ENCODE data around the gene IQCK.

Gene IQCK

DNA sequence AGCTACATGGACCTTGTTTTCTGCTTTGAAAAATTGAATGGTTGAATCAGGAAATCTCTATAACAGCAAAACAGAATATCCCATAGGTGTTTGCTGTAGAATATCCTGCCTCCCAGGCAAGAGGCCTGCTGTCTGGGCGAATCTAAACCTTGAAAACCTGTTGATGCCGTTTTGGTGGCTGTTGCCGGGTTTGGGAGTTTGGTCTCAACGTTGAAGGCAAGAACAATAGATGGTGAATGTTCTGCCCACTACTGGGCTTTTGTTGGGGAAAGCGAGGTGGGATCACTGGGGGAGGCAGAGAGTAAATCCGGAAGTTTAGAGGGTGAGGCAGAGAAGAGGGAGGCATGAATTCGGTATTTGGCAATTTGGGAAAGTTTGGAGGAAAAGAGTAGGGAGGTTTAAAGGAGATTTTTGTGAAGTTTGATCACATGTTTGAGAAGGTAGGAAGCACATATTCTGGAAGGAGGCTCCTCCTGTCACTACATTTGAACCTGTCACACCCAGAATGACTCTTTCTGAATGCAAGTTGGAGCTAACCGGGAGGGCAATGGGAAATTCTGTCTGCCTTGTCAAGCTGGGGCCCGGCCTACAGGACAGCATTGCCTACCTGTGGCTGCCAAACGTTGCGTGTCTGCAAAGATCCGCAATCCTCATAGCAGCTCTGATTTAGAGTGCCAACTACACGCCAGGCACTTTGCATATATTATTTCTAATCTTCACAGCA, 120.1 kb downstream of the IQCK start:
- no peak for DNase-seq (ENCODE audit: low read depth)

DNA sequence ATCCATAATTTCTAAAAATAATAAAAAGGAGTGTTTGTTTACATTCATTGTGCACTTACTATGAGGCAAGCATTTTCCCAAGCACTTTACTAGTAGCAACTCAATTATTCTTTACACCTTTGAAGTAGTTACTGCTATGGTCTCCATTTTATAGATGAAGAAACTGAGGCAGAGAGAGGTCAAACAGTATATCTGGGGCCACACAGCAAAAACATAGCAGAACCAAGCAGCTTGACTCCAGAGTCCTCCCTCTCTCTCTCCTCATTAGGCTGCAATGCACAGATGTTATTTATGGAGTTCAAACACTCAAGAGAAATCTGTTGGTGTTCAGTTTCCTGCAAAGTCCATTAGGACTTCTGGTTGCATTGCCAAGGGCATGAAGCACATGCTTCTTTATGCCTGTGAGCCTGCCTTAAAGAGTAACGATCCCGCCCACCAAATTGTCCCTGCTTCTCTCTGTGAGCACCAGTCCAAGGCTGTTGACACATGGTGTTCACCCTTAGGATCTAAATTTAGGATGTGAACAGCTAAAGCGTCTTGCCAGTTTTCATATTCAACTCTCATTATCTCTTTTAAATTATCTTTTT, 122.5 kb downstream of the IQCK start:
- no peak for DNase-seq (ENCODE audit: low read depth)

DNA sequence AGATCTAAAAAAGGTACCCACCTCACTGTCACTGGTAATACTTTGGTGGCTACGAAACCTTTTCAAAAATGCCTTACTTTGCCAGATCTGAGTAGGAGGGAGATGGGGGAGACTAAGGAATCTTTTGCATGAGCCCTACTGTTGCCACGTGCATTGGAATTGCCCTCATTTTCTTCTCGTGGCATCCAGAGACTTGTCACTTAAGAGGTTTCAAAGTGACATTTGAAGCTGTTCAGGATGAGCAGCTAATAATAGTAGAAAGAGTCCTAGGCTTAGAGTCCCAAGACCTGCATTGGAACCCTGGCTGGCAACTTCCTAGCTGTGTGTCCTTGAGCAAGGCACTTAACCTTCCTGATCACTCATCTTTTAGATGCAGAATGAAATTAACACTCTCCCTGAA, 123.1 kb downstream of the IQCK start:
- no peak for DNase-seq (ENCODE audit: low read depth)

DNA sequence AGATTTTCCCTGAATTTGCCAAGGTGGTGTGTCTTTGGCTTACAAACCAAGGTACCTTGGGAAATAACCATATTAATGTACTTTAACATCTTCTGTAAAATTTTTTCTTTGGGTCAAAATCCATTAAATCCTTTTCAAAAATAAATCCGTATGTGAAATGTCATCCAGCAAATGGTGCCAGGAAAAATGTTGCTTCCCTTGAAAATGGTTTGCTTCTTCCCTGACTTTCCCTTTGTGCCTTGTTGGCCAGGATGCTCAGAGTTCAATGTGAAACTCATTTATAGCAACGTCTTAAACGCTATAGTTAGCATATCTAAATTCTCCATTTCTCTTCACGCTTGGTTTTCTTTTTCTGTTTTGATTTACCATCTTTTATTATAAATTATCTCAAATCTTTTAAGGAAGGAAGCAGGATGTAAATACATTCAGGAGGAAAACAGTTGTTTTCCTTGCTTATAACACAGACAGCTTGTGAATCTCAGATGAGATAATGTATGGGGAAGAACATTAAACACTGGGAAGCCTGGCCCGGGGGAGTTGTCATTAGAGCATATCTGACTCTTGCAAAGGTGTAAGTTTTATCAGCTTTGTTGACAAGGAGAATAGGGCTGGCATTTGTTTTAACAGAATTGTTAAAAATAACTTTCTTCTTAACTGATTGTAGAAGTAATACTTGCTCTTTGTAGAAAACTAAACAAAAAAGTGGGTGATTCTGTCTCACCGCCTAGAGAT, 124.5 kb downstream of the IQCK start:
- no peak for DNase-seq (ENCODE audit: low read depth)

DNA sequence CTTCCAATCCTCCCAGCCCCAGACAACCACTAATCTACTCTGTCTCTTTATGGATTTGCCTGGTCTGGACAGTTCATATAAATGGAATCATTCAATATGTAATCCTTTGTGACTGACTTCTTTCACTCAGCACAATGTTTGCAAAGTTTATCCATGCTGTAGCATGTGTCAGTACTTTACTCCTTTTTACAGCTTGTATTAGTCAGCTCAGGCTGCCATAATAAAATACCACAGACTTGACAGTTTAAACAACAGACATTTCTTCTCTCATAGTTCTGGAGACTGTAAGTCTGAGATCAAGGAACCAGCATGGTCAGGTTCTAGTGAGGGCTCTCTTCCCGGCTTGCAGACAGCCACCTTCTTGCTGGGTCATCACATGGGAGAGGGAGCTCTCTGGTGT, 125.3 kb downstream of the IQCK start:
- no peak for DNase-seq (ENCODE audit: low read depth)

DNA sequence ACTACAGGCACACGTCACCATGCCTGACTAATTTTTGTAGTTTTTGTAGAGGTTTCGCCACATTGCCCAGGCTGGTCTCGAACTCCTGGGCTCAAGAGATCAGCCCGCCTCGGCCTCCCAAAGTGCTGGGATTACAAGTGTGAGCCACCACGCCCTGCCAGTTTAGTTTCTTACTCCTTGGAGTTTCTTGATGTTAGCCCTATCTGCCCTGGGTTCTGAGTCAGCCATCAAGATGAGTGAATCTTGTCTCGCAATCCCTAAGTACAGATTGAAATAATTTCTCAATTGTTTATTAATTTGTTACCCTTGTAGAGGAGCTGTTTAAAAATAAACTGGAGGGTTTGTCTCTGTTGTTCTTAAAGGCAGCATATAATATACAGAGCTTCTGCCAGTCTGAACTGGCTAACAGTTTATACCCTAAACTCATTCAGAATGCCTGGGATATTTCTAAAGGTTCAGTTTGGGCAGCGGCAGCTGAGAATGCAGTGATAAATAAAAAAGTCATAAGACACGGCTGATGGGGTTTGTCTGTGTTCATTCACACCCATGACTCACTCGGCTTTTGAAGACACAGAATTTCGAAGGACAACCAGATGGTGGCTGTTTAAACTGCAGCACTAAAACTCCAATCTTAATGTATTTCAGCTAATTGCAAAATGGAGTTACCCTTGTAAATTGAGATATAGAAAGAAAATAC, 127.0 kb downstream of the IQCK start:
- DNase-seq (ENCODE audit: low read depth) = no peak

DNA sequence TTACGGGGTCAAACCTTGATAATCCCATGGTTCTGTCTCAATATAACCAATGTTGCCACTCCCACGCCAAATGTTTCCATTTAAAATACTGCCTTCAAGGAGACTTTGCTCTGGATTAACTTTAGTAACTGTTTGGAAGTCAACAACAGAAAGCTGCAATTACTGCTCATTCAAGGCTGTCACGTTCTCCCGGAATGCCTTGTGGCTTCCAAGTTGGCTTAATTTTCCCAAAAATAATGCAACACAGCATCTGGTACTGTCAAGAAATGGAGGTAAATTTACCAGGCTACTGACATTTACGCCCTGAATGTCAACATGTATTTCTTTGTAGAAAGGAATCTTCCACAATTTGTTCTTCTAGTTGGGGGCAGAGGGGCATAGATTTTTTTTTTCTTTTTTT, 128.4 kb downstream of the IQCK start:
- DNase-seq (ENCODE audit: low read depth) = no peak

DNA sequence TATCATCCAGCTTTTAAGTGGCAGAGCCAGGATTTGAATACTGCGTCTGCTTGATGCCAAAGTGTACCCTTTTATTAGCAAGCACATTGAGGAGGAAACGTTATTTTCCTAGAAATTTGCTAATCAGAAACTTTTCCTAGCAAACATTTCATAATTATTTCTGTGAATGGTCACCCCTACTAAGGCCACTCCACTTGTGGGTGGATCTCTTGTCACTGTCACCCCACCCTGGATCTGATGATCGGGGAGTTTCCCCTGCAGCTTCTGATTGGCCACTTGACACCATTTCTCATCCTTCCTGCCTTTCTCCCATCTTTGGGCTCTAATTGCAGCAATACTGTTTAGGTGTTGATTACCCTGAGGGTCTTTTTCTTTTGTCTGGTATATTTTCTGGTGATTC, 130.7 kb downstream of the IQCK start:
- no peak for DNase-seq (ENCODE audit: low read depth)

DNA sequence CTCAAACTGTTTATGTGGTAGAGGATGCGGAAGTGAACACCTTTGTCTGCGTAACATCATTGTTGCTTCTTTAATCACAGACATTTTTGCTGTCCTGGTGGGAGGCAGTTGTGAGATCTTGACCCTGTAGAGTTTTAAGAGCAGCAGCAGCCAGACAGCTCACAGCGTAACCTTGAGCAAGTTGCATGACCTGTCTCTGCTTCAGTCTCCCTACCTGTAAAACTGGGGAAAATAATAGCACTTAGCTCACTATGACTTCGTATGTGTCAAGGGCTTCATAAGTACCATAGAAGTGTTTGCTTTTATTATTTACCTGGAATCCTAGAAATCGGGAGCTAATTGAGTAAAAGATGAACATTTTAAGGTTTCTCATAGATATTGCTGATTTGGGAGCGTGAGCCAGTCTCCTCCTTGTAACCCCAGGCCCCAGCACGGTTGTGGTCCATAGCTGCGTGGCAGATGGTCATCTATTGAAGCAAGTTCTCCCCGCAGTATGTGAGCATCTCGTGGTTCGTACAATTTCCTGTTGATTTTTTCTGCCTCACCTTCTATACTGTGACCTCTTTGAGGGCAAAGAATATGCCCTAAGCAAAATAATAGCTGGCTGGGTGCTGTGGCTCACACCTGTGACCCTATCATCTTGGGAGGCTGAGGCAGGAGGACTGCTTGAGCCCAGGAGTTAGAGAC, 132.2 kb downstream of the IQCK start:
- DNase-seq (ENCODE audit: low read depth) = no peak

DNA sequence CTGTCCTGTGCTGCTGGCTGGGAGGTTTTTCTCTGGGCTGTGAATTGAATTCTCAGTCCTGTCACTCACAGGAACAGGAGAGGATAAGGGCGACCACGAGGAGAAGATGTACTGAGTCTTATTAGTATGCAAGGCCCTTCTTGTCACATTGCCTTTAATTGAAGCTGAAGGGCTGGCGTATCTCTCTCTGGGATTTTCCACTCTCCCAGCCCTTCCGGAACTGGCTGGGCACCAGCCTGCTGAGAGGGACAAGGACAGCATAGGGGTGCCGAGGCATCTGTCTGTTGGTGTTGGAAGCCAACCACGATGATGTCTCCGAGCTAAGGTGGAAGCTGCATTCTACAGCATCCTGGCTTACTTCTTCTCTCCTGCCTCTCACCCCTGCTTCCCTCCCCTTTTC, 133.4 kb downstream of the IQCK start:
- no peak for DNase-seq (ENCODE audit: low read depth)

DNA sequence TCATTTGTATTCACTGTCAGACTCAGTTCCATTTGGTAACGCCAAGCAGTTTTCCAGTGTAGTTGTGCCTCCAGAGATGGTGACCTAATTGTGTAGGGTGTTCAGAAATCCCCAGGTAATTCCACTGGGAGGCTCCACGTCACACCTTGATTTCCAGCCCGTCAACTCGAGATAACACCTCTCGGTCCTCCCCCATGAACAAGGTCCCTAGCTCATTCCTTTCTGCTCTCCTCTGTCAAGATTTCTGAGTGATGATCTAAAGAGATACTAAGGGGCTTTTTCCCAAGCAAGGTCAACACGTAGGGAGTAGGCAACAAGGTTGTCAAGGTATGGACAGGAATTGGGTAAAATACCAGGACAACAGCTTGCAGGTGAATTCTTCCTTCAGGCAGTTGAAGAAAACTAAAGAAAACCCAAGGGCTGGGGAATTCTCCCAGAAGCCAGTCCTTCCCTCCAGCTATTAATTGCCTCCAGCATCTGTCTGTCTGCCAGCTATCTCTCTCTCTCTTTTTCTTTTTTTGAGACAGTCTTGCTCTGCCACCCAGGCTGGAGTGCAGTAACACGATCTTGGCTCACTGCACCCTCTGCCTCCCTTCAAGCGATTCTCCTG, 135.2 kb downstream of the IQCK start:
- DNase-seq (ENCODE audit: low read depth) = no peak

DNA sequence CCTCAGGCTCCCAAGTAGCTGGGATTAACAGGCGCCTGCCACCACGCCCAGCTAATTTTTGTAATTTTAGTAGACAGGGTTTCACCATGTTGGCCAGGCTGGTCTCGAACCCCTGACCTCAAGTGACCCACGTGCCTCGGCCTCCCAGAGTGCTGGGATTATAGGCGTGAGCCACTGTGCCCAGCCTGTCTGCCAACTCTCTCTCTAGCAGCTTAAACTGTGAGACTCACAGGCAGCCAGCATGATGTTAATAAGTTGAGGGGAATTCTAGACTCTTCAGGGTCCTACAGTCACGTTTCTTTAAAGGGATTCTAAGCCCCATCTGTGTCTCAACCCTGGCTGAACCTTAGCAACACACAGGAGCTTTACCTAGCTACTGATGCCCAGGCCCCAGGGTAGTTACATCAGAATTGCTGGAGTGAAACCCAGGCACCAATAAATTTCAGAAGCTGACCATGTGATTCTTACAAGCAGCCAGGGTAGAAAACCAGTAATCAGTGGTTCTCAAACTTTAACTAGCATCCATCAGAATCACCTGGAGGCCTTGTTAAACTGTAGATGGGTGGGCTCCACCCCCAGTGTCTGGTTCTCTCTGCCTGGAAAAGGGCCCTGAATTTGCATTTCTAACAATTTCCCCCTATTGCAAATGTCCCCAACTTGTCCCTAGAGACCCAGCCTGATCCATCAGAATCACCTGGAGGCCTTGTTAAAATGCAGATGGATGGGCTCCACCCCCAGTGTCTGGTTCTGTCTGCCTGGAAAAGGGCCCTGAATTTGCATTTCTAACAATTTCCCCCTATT, 135.9 kb downstream of the IQCK start:
- DNase-seq (ENCODE audit: low read depth) = no peak

DNA sequence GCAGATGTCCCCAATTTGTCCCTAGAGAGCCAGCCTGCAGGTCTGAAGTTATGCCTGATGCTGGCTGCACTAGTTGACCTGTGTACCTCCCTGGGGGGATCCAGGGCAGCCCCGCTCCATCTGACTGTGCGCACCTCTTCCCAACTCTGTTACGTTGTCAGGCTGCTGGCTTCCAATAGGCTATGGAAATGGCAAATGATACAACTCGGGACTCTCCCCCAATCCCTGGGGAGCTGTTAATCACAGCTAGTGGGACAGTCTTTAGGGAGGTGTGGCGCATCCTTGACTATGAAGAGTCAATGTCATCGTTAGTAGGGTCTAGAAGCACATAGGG, 136.4 kb downstream of the IQCK start:
- DNase-seq (ENCODE audit: low read depth) = no peak

DNA sequence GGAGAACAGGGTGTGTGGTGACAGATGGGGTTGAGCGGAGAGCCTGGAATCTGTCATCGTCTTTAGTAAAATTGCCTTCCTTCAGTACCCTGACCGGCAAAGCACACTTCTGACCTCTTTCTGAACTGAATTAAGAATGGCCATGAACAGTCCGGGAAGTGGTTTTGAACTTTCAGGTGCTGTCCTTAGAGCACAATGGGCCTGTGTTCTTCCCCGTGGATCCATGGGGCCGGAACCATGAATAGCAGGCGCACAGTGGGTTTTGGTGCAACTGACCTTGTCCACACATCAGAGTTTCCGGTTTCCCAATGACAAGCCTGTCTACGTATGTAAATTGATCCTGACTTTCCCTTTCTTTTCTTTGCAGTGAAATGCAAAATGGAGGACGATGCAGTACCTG, 138.0 kb downstream of the IQCK start:
- no peak for DNase-seq (ENCODE audit: low read depth)

DNA sequence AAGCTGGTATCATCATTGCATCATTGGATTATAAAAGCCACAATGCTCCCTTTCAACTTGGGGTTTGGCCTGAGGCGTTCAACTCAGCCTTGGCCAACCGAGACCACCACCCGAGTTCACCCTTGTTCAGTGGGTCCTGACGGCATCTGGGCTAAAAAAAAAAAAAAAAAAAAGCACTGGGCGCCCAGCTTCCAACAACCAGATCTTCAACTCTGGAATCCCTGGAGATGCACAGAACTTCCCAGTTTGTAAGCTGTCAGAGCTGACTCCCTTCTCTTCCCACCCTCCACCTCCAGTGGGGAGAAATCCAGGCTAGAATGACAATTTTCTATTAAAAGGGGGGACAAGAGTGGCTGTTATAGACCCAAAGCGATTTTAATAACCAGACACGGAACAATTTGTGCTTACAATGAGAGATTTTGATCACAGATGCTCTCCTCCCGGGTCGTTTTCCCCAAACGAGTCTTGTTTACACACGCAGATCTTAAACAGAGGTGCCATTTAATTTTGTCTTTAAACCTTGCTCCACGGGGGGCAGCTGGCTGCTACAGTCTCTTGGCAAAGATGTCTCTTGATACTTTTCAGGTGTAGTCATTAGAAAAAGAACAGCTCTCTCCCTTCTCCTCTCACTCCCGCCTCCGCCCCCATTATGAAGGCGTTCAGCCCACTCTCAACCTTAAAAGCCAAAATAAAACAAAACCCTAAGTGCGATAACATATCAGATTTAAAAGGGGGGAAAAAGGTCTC, 139.7 kb downstream of the IQCK start:
- no peak for DNase-seq (ENCODE audit: low read depth)

DNA sequence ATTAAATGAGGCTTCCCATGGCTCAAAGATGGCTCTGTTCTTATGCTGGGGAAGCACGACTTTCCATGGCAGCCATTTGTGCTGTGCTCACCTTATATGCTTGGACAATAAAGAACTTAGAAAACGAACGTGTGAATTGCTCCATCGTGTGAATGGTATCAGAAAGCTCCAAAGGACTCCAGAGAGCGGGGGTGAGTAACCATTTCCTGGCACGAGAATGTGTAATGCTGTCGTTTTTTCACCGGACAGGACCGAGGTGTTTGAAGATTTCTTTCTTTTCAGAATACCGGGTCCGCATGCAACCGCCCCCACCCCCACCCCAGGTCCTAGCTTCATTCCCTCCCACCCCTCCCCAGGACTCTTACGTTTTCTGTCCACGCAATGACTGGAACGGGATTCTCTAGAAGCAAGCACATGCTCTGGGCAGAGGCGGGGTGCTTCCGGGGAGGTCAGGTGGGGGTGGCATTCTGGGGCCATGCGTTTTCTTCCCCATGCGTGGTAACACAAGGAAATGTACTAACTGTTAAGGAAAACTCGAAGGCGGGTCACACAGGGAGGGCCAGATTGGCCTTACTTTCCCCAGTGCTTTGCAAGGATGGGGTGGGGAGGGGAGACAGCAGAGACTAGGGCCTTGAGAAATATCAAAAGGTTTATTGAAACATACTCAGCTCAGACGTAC, 140.4 kb downstream of the IQCK start:
- no peak for DNase-seq (ENCODE audit: low read depth)

DNA sequence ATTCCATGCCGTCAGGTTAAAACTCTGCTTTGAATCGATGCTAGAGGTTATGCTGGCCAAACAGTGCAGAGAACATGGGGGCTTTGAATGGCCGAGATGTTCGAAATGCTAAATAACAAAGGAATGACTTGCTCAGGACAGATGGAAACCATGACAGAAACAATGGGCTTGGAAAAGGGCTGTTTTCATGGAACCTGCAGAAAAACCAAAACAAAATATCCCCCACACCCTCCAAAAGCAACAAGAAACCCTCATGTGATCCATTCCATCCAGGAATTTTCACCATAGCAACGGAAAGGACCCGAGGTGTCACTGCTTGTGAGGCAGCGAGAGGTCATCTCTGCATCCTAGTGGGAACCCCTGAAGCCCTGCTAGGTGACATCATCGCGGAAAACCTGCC, 141.1 kb downstream of the IQCK start:
- no peak for DNase-seq (ENCODE audit: low read depth)

DNA sequence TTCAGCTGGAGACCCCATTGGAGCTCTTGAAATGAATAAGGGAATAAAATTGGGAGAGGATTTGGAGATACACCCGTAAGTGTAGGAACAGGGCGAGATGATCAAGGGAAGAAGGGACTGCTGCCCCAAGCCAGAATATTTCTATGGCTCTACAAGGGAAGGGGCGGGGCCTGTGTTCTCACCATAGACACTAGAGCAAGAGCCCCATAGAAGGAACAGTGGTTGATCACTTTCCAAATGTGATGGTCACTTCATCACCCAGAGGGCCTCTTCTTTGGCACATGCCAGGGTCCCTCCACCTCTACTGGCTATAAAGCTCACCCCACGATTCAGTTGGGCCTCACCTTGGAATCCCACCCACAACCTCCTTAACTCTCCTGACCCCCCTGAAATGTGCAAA, 141.5 kb downstream of the IQCK start:
- no peak for DNase-seq (ENCODE audit: low read depth)

DNA sequence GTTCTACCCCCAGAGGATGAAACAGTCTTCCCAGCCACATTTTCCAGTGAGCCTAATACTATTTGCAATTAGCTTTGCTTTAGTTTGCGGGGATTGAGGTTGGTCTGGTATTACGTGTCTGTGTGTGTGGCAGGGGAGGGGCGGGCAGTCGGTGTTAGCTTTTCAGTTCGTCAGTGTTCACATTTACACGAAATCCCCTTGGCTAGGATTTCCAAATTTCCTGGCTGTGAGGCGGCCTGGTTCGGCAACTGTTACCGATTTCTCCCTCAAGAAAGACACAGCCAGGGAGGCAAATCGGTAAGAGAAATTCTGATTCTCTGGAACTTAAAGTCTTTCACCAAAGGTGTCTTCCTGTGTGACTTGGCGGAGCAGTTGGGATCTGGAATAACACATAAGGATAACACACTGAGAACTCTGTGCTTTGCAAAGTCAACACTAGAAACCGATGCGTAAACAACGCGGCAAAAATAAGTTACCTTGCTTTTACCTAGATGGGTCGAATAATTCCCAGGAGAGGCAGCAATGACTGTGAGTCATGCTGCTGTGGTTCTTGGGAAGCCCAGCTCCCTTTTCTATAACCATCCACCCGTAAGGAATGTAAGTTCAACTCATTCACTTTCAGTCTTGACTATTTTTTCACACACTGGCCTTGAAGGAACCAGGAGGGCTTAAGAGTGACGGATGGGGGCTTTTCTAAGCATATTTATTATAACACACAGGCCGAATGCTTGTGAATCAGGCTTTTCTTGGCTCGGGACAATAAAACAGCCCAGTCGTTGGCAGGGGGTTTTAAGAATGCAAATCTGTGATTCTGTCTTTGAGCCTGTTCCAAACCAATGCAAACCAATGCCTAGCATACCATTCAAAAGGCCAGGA, 142.3 kb downstream of the IQCK start:
- DNase-seq (ENCODE audit: low read depth) = no peak

Measured in stimulated activated CD8-positive, alpha-beta memory T cell treated with anti-CD3 and anti-CD28 coated beads, Interleukin-15, amount 100 ng/mL, for 1 hour (primary cell).